Astrocyte (in vitro differentiated cells and primary cell): ENCODE results near the gene HIRA.

Experiments
- EZH2 ChIP-seq: IDR thresholded peaks from 2 replicates; pipeline ENCODE4 v1.6.1; 2012; ENCODE audit warnings: mild to moderate bottlenecking, low read length, inconsistent platforms; ENCODE audit not compliant: insufficient read depth
- TF ChIP-seq, protein P1 (sequence below): IDR thresholded peaks from 2 replicates; pipeline ENCODE4 v1.5.1; 2011; ENCODE audit warnings: low read depth, mild to moderate bottlenecking, inconsistent platforms, low read length, moderate library complexity; ENCODE audit not compliant: insufficient read depth

DNA sequence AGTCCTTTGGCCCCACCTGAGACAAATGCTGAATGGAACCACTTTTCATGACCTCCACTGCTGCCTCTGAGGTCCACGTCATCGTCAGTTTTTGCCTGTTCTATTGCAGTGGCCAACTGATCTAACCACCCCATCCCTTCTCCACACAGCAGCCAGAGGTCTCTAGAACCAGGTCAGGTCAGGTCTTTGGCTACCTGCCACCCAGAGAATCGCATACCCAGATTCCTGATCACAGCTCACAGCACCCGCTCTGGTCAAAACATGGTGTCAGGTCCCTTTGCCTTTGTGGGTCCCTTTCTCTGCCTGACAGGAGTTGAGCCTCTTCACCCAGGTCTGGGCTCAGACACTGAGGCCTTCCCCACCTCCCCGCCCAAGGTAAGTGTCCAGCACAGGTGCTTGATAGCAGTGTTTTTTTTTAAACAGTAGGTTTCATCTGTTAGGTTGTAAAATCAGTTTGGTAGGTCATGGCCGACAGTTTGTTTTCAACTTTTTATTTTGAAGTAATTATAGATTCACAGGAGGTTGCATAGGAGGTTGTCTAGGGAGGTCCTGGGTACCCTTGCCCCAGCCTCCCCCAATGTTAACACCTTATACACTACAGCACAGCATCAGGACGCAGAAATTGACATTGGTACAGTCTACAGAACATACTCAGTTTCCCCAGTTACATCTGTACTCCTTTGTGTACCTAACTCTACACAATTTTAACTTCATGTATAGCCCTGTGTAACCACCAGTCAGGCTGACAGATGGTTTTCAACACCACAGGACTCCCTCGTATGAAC lies 9.1 kb upstream of the HIRA start:
- TF ChIP-seq, protein P1, sequence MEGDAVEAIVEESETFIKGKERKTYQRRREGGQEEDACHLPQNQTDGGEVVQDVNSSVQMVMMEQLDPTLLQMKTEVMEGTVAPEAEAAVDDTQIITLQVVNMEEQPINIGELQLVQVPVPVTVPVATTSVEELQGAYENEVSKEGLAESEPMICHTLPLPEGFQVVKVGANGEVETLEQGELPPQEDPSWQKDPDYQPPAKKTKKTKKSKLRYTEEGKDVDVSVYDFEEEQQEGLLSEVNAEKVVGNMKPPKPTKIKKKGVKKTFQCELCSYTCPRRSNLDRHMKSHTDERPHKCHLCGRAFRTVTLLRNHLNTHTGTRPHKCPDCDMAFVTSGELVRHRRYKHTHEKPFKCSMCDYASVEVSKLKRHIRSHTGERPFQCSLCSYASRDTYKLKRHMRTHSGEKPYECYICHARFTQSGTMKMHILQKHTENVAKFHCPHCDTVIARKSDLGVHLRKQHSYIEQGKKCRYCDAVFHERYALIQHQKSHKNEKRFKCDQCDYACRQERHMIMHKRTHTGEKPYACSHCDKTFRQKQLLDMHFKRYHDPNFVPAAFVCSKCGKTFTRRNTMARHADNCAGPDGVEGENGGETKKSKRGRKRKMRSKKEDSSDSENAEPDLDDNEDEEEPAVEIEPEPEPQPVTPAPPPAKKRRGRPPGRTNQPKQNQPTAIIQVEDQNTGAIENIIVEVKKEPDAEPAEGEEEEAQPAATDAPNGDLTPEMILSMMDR = no peak
- no peak for TF ChIP-seq EZH2
